22Rv1 (cell line): ENCODE results near the gene TMIGD3.

ENCODE experiments used
- ZFX ChIP-seq: fragments of 450-650 bp; IDR thresholded peaks from 2 replicates; pipeline ENCODE4 v1.6.1; 2017; ENCODE audit warnings: antibody characterized with exemption, borderline replicate concordance
- TF ChIP-seq, protein P1 (sequence below): fragments of 450-650 bp; IDR thresholded peaks from 2 replicates; pipeline ENCODE4 v1.5.1; 2017; ENCODE audit warnings: mild to moderate bottlenecking

DNA sequence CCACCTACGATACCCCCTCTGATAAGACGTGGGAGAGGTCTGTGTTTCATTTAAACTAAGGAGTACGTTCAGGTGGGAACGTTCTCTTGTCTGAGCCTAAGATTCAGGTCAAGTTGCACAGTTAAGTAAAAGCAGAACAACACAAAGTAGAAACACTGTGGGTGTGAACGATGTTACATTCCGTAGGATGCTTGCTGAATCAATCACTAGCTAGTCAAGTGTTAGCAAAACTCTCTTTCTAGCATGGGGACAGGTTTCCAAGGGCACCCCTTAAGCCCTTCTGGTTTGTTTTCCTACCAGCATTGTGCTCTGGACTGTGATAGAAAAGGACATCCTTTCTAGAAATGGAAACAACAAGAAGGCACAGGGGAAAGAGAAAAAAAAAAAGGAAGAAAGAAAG lies 16.3 kb downstream of the TMIGD3 start:
- TF ChIP-seq, protein P1, sequence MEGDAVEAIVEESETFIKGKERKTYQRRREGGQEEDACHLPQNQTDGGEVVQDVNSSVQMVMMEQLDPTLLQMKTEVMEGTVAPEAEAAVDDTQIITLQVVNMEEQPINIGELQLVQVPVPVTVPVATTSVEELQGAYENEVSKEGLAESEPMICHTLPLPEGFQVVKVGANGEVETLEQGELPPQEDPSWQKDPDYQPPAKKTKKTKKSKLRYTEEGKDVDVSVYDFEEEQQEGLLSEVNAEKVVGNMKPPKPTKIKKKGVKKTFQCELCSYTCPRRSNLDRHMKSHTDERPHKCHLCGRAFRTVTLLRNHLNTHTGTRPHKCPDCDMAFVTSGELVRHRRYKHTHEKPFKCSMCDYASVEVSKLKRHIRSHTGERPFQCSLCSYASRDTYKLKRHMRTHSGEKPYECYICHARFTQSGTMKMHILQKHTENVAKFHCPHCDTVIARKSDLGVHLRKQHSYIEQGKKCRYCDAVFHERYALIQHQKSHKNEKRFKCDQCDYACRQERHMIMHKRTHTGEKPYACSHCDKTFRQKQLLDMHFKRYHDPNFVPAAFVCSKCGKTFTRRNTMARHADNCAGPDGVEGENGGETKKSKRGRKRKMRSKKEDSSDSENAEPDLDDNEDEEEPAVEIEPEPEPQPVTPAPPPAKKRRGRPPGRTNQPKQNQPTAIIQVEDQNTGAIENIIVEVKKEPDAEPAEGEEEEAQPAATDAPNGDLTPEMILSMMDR = no peak
- TF ChIP-seq ZFX = no peak
